Vagina (tissue), 2 donors: ENCODE data around the gene DHX29. TPM values are rescaled to one million over a fixed set of nuclear protein-coding genes. Genes with fewer than 3 reads are reported as not detected.

ENCODE experiments used
- DNase-seq, 2 donors: peaks; one replicate each; pipeline ENCODE4 v3.0.0-alpha.2; 2017; ENCODE audit errors: extremely low spot score in 2 of 2
- H3K27ac ChIP-seq: fragments of 200-600 bp; sonication (generic); one replicate; pipeline ENCODE4 v1.5.1; 2019
- H3K27me3 ChIP-seq: fragments of 200-600 bp; sonication (generic); one replicate; pipeline ENCODE4 v1.5.1; 2019
- H3K36me3 ChIP-seq, 2 donors: fragments of 200-600 bp; sonication (generic); one replicate each; pipeline ENCODE4 v1.5.1; 2017 to 2019
- H3K4me1 ChIP-seq: fragments of 200-600 bp; sonication (generic); one replicate; pipeline ENCODE4 v1.5.1; 2019
- H3K4me3 ChIP-seq, 2 donors: fragments of 200-600 bp; sonication (generic); 1 replicate in 1 of 2; 2 replicates in 1 of 2; pipeline ENCODE4 v1.5.1; 2016 to 2019
- H3K9me3 ChIP-seq: fragments of 200-600 bp; sonication (generic); one replicate; pipeline ENCODE4 v1.5.1; 2019
- CTCF ChIP-seq, 3 experiments: fragments of 450-650 bp in 2 of 3; fragments of 200-600 bp in 1 of 3; sonication (generic) in 1 of 3; IDR thresholded peaks; one replicate each; pipeline ENCODE4 v1.5.1; 2017 to 2019; ENCODE audit warnings: antibody characterized with exemption in 3 of 3, mild to moderate bottlenecking in 2 of 3, moderate library complexity in 2 of 3
- POLR2A ChIP-seq, 2 donors: fragments of 450-650 bp; IDR thresholded peaks; one replicate each; pipeline ENCODE4 v1.6.1; 2017; ENCODE audit warnings: antibody characterized with exemption in 2 of 2, mild to moderate bottlenecking in 2 of 2, moderate library complexity in 2 of 2
- POLR2AphosphoS5 ChIP-seq, 2 donors: sonication (generic); formaldehyde crosslinking; IDR thresholded peaks; one replicate each; pipeline ENCODE4 v1.9.0; 2017; ENCODE audit warnings: antibody characterized with exemption in 2 of 2, mild to moderate bottlenecking in 2 of 2, low read depth in 1 of 2; ENCODE audit not compliant: insufficient read depth in 1 of 2
- intact Hi-C: fragments of 100-400 bp; cut with DNase I; formaldehyde crosslinking; loops from one replicate; pipeline ENCODE4 v1.15.1; 2023
- total RNA-seq: library from RNA; depleted of rRNA; stranded (reverse); fragments of >200 nt; gene quantifications from one replicate; pipeline ENCODE4 v1.2.3, GENCODE V29; 2016

DHX29 gene
- total RNA-seq, 1 donor from 2014 or later, result 19.2 TPM

DNA sequence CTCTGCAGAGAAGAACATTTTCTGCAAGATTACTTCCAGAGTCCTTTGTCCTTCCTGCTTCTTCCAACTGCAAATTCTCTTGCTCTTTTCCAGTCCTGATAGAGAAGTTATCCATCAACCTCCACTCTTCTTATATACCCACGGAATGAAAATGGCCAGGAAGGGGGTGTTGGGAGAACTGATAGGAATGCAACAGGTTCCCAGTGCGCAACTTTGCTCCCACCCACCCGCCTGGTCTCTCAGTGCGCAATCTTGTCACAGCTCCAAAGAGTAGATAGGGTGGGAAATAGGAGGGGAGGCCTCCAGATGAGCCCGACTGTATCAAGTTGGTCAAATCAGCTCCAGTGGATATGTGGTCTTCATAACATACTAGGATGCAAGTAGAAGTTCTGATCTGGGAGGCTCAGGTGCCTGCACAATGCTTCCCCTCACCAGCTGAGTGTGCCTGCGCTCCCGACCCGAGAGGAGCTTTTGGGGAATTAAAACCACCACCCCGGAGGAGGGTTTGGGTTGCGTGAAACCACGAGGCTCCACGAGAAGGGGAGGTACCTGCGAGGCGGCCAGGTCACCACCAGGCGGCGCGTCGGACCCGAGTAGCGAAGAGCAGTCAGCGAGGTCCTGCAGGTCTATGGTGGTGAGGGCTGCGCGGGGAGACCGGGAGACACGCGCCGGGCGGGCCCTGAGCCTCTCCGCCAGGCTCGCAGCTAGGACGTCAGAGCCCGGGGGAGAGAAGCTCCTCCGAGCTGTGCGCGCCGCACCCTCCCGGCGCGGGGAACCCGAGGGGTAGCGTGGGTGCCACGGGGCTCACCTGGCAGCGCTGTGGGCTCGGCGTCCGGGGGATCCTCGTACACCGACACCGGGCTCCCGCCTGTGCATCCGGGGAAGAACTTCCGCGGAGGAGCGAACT, 81.2 kb downstream of the DHX29 start:
- TF ChIP-seq POLR2AphosphoS5 (IDR thresholded peaks at IDR 0.05; ENCODE audit: insufficient read depth in 1 of 2, low read depth in 1 of 2) (no peak), POLR2A (IDR thresholded peaks at IDR 0.05) (no peak), CTCF (IDR thresholded peaks at IDR 0.05) (no peak)
- Histone ChIP-seq H3K27me3 (peaks cover 12% of the 10 kb centered on the region), H3K27ac (no peak overlapping the region), H3K4me1 (peaks cover 32% of the 10 kb centered on the region), H3K4me3 (peak overlapping the region; percentile 27 to 41), H3K9me3 (no peaks in the 10 kb centered on the region), H3K36me3 (no peaks in the 10 kb centered on the region)
- intact Hi-C loops, result no loop called here
- DNase-seq, result no peak

- no peak for DNase-seq
- Histone ChIP-seq H3K9me3 (no peaks in the 10 kb centered on the region), H3K27me3 (peaks cover 9% of the 10 kb centered on the region), H3K4me1 (peaks cover 34% of the 10 kb centered on the region), H3K27ac (no peak overlapping the region), H3K36me3 (no peaks in the 10 kb centered on the region), H3K4me3 (no peak overlapping the region)
- intact Hi-C loops, result no loop called here
- no peak for TF ChIP-seq CTCF (IDR thresholded peaks at IDR 0.05)
- no peak for TF ChIP-seq POLR2A (IDR thresholded peaks at IDR 0.05)
- TF ChIP-seq POLR2AphosphoS5 (IDR thresholded peaks at IDR 0.05; ENCODE audit: insufficient read depth in 1 of 2, low read depth in 1 of 2), result no peak
Measured at GRCh38 chr5:55225346-55225745, 82.1 kb downstream of the DHX29 start.

DNA sequence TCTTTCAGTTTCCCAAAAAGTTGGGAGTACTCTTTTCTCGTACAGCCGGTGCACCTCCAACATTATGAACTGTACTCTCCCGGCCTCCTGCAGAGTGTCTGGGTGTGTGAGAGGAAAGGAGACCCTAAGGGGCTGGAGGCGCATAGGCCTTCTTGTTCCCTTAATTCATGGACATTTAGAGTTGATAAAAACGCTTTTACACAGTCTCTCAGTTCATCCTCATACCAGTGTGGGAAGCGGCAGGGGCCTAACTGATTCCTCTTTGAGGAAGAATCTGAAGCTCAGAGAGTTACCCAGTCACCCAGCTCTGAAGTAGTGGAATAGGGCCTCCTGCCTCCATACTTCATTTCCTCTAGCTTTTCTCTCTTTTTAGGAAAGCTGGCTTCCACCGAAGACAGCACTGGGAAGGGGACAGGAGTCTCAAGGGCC, 83.7 kb downstream of the DHX29 start:
- H3K4me3 ChIP-seq, result no peak overlapping the region
- H3K27me3 ChIP-seq, result peaks cover 9% of the 10 kb centered on the region
- TF ChIP-seq POLR2AphosphoS5 (IDR thresholded peaks at IDR 0.05; ENCODE audit: insufficient read depth in 1 of 2, low read depth in 1 of 2), result no peak
- TF ChIP-seq POLR2A (IDR thresholded peaks at IDR 0.05), result no peak
- TF ChIP-seq CTCF (IDR thresholded peaks at IDR 0.05), result no peak
- no peak for DNase-seq
- intact Hi-C loops, result no loop called here
- no peaks in the 10 kb centered on the region for H3K36me3 ChIP-seq
- H3K4me1 ChIP-seq, result peaks cover 39% of the 10 kb centered on the region
- H3K27ac ChIP-seq, result no peak overlapping the region
- H3K9me3 ChIP-seq, result no peaks in the 10 kb centered on the region

DNA sequence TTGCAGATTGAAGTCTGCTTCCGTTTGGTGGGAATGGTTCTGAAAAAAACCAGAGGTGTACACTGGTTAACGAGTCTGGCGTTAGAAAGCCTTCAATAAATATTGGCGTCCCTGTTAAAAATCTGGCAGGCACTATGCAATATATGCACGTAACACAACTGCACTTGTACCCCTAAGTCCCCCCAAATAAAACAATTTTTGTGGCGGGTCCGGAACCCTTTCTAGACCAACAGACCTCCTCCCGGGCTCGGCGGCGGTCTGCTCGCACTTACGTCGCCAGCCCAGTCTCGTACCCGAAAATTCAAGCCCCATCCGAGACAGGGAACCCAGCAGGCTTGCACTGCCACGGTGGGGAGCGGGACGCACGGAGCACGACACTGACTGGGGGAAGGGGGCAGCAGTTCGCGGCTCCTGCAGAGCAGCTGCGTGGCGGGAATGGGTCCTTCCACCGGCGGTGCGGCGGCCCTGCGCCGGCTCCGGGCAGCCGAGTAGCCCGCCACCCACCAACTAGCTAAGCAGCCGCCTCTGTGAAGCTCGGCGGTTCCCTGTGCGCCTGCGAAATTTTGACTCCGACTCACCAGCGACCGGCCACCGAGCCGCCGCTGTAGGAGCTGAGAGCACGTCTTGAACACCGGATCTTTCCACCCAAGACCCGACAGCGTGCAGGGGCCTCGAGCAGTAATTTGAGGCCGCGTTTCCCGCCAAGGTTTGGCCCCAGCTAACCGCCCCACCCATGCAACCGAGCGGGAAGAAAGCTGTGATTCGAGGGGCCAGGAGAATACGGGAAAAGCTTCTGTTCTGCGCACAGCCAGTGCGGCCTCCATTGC, 84.3 kb downstream of the DHX29 start:
- Histone ChIP-seq H3K27me3 (peaks cover 9% of the 10 kb centered on the region), H3K4me3 (no peak overlapping the region), H3K9me3 (no peaks in the 10 kb centered on the region), H3K4me1 (peaks cover 39% of the 10 kb centered on the region), H3K27ac (no peak overlapping the region), H3K36me3 (no peaks in the 10 kb centered on the region)
- intact Hi-C loops, result no loop called here
- TF ChIP-seq POLR2AphosphoS5 (IDR thresholded peaks at IDR 0.05; ENCODE audit: insufficient read depth in 1 of 2, low read depth in 1 of 2) (no peak), CTCF (IDR thresholded peaks at IDR 0.05) (no peak), POLR2A (IDR thresholded peaks at IDR 0.05) (no peak)
- DNase-seq, result no peak
